ENCODE measurements around the gene STK11.

GRCh38 chr19:1260749-1261537 is 55.4 kb downstream of the STK11 start:
- TF ChIP-seq POLR2A (IDR thresholded peaks at IDR 0.05) = no peak
- TF ChIP-seq, protein P1, sequence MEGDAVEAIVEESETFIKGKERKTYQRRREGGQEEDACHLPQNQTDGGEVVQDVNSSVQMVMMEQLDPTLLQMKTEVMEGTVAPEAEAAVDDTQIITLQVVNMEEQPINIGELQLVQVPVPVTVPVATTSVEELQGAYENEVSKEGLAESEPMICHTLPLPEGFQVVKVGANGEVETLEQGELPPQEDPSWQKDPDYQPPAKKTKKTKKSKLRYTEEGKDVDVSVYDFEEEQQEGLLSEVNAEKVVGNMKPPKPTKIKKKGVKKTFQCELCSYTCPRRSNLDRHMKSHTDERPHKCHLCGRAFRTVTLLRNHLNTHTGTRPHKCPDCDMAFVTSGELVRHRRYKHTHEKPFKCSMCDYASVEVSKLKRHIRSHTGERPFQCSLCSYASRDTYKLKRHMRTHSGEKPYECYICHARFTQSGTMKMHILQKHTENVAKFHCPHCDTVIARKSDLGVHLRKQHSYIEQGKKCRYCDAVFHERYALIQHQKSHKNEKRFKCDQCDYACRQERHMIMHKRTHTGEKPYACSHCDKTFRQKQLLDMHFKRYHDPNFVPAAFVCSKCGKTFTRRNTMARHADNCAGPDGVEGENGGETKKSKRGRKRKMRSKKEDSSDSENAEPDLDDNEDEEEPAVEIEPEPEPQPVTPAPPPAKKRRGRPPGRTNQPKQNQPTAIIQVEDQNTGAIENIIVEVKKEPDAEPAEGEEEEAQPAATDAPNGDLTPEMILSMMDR (IDR thresholded peaks at IDR 0.05) = no peak

All from testis (tissue), 2 donors.